K562 (cell line): ENCODE results near the gene MRPL9. TPM values are rescaled to one million over a fixed set of nuclear protein-coding genes. Genes with fewer than 3 reads are reported as not detected.

Experiments used
- ATAC-seq: fragments of 200-7000 bp; cut with Tn5 transposase; 3 replicates; pipeline ENCODE4 v1.9.1; 2020; ENCODE audit warnings: moderate library complexity
- BruUV-seq: library from RNA; stranded (reverse); fragments of 400-500 nt; replicated peaks from 2 replicates; lab custom pipeline; 2021; lab: Mats Ljungman, UMichigan
- CTCF ChIA-PET: fragments of 300-600 bp; formaldehyde crosslinking; extraction: SDS; loops from one replicate; lab custom pipeline; 2021; ENCODE audit warnings: low intra/inter-chr PET ratio; lab: Yijun Ruan, JAX
- POLR2A ChIA-PET: fragments of 300-600, 350-650 bp; sonication (Branson Sonifier 250); formaldehyde crosslinking; extraction: SDS; loops from one replicate; lab custom pipeline; 2021; ENCODE audit warnings: antibody characterized with exemption, inconsistent platforms; lab: Yijun Ruan, JAX
- DNase-seq, 4 experiments: peaks; one replicate each; pipeline versions ENCODE4 v3.0.0 to v3.0.0-alpha.2; 2011 to 2018; ENCODE audit warnings: low spot score in 3 of 4, mixed read lengths in 3 of 4; ENCODE audit errors: extremely low read depth in 1 of 4
- FAIRE-seq: peaks from 2 replicates; lab custom pipeline; 2011; peaks lifted over from hg19 to GRCh38; lab: Jason Lieb, UNC
- H2AFZ ChIP-seq: 2 replicates; pipeline ENCODE4 v1.6.0; 2011; ENCODE audit warnings: low read depth, low read length, control low read depth, inconsistent platforms
- H3K27ac ChIP-seq: fragments of 200-600 bp; 3 replicates; pipeline ENCODE4 v1.8.0; 2011; ENCODE audit warnings: low read depth, mild to moderate bottlenecking, control low read depth, inconsistent platforms, low read length, moderate library complexity, mixed read lengths; ENCODE audit errors: extremely low read depth
- H3K27me3 ChIP-seq, 2 experiments: fragments of 300-600 bp in 1 of 2; 2 replicates in 1 of 2; 3 replicates in 1 of 2; pipeline versions ENCODE4 v1.6.0 to v1.8.0; 2011; ENCODE audit warnings: inconsistent platforms in 2 of 2, low read length in 2 of 2, mild to moderate bottlenecking in 1 of 2, mixed read lengths in 1 of 2, moderate library complexity in 1 of 2; ENCODE audit not compliant: control insufficient read depth in 2 of 2, insufficient read depth in 2 of 2
- H3K36me3 ChIP-seq: fragments of 300-600 bp; 3 replicates; pipeline ENCODE4 v1.8.0; 2011; ENCODE audit warnings: mild to moderate bottlenecking, low read length, inconsistent platforms; ENCODE audit not compliant: control insufficient read depth, insufficient read depth
- H3K4me1 ChIP-seq, 2 experiments: fragments of 200-600 bp in 1 of 2; replicated peaks in 1 of 2; 2 replicates in 1 of 2; 3 replicates in 1 of 2; pipeline versions ENCODE4 v1.5.1 to v1.8.0; 2011; ENCODE audit warnings: inconsistent platforms in 2 of 2, low read length in 2 of 2, mild to moderate bottlenecking in 1 of 2, mixed read lengths in 1 of 2, moderate library complexity in 1 of 2; ENCODE audit not compliant: control insufficient read depth in 2 of 2, insufficient read depth in 2 of 2
- H3K4me2 ChIP-seq: 2 replicates; pipeline ENCODE4 v1.6.1; 2011; ENCODE audit warnings: low read length, control low read depth, inconsistent platforms, mixed read lengths; ENCODE audit not compliant: insufficient read depth
- H3K4me3 ChIP-seq: fragments of 200-600 bp; sonication (generic), shearing (Covaris generic); 2 replicates; pipeline ENCODE4 v1.5.1; 2016; ENCODE audit warnings: control low read depth, inconsistent platforms
- H3K79me2 ChIP-seq: fragments of 200-600 bp; 3 replicates; pipeline ENCODE4 v1.8.0; 2011; ENCODE audit warnings: low read length, inconsistent platforms; ENCODE audit not compliant: control insufficient read depth, insufficient read depth
- H3K9ac ChIP-seq, 2 experiments: 2 replicates each; pipeline versions ENCODE4 v1.6.0 to v1.6.1; 2011; ENCODE audit warnings: low read depth in 2 of 2, low read length in 2 of 2, control low read depth in 1 of 2, inconsistent platforms in 1 of 2, mild to moderate bottlenecking in 1 of 2, mixed read lengths in 1 of 2; ENCODE audit not compliant: insufficient read depth in 1 of 2
- H3K9me1 ChIP-seq: one replicate; pipeline ENCODE4 v1.6.0; 2011; ENCODE audit warnings: inconsistent platforms, mild to moderate bottlenecking, low read length, moderate library complexity; ENCODE audit not compliant: control insufficient read depth, insufficient read depth
- H3K9me3 ChIP-seq: replicated peaks from 2 replicates; pipeline ENCODE4 v1.5.1; 2011; ENCODE audit warnings: low read depth, low read length, inconsistent platforms; ENCODE audit not compliant: control insufficient read depth, insufficient read depth
- H4K20me1 ChIP-seq: replicated peaks from 2 replicates; pipeline ENCODE4 v1.6.1; 2011; ENCODE audit warnings: low read length, inconsistent platforms, mixed read lengths; ENCODE audit not compliant: control insufficient read depth, insufficient read depth
- C11orf30 ChIP-seq: fragments of 450-650 bp; IDR thresholded peaks from 2 replicates; pipeline ENCODE4 v1.6.1; 2016; ENCODE audit warnings: low read depth, mild to moderate bottlenecking
- CREB1 ChIP-seq, 2 experiments: sonication (generic) in 1 of 2; formaldehyde crosslinking in 1 of 2; IDR thresholded peaks; 2 replicates each; pipeline versions ENCODE4 v1.6.1 to v1.8.0; 2012 to 2022; ENCODE audit warnings: inconsistent platforms in 1 of 2, mild to moderate bottlenecking in 1 of 2, missing genetic modification reagents in 1 of 2, moderate library complexity in 1 of 2
- GATA2 ChIP-seq: sonication (generic); formaldehyde crosslinking; IDR thresholded peaks from 2 replicates; pipeline ENCODE4 v1.4.0; 2020; ENCODE audit warnings: mild to moderate bottlenecking, missing genetic modification reagents
- POLR3G ChIP-seq: IDR thresholded peaks from 2 replicates; pipeline ENCODE4 v1.6.1; 2011; ENCODE audit not compliant: insufficient read length, insufficient replicate concordance; ENCODE audit errors: extremely low read depth
- PYGO2 ChIP-seq: fragments of 450-650 bp; IDR thresholded peaks from 2 replicates; pipeline ENCODE4 v1.6.1; 2016; ENCODE audit warnings: mild to moderate bottlenecking, missing genetic modification characterization, moderate library complexity, missing compliant biosample characterization
- SLC30A9 ChIP-seq: fragments of 250-450 bp; sonication (Bioruptor Pico); IDR thresholded peaks from 2 replicates; pipeline ENCODE4 v1.8.0; 2022; ENCODE audit warnings: mild to moderate bottlenecking, moderate library complexity
- ZNF232 ChIP-seq: sonication (generic); formaldehyde crosslinking; IDR thresholded peaks from 2 replicates; pipeline ENCODE4 v1.8.0; 2022; ENCODE audit warnings: mild to moderate bottlenecking, missing genetic modification reagents
- WGBS: fragments of 100-300 bp; shearing (Covaris generic); methylation state at CpG from one replicate; pipeline ENCODE4 v1.1.6; 2016; ENCODE audit warnings: low coverage, mixed read lengths; ENCODE audit not compliant: insufficient coverage; ENCODE audit errors: missing lambda C conversion rate; 5-methylcytosine and 5-hydroxymethylcytosine counted together
- in situ Hi-C: fragments of 300-500 bp; cut with MboI; formaldehyde crosslinking; loops from 4 replicates; pipeline ENCODE4 v1.15.0; 2018; ENCODE audit warnings: inconsistent platforms, mixed read lengths
- intact Hi-C: fragments of 100-400 bp; cut with micrococcal nuclease; formaldehyde crosslinking; loops from 2 replicates; pipeline ENCODE4 v1.14.2; 2022
- polyA plus RNA-seq, 8 experiments: library from polyadenylated mRNA; depleted of rRNA in 4 of 8; stranded (reverse) in 5 of 8; unstranded in 3 of 8; fragments of >200 nt; fragmentation: Nextera tagmentation in 2 of 8; fragmentation: Illumina TruSeq in 1 of 8; extraction: Ambion mirVana in 2 of 8; extraction: Trizol in 1 of 8; gene quantifications; 2 replicates each; pipeline versions ENCODE4 v1.2.1 to v1.2.3, GENCODE V29; 2011 to 2014; ENCODE audit warnings: inconsistent platforms in 1 of 8, missing spikeins in 1 of 8
- total RNA-seq, 7 experiments: library from RNA; depleted of rRNA in 6 of 7; stranded (reverse); fragments of >200 nt in 6 of 7; fragmentation: Illumina TruSeq in 2 of 7; extraction: Trizol in 2 of 7; gene quantifications; 2 replicates each; pipeline versions ENCODE4 v1.2.1 to v1.2.3, GENCODE V29; 2011 to 2021; ENCODE audit warnings: low replicate concordance in 1 of 7
- TF ChIP-seq, protein P1 (sequence below): fragments of 250-450 bp; sonication (Bioruptor Pico); IDR thresholded peaks from 2 replicates; pipeline ENCODE4 v1.4.0; 2020

MRPL9 gene
- total and polyA plus RNA-seq, 9 of the 15 experiments (the other 6 are each of a cell fraction or from before 2014, with no cell fraction given): 38.0 to 162 (median 111) TPM

DNA sequence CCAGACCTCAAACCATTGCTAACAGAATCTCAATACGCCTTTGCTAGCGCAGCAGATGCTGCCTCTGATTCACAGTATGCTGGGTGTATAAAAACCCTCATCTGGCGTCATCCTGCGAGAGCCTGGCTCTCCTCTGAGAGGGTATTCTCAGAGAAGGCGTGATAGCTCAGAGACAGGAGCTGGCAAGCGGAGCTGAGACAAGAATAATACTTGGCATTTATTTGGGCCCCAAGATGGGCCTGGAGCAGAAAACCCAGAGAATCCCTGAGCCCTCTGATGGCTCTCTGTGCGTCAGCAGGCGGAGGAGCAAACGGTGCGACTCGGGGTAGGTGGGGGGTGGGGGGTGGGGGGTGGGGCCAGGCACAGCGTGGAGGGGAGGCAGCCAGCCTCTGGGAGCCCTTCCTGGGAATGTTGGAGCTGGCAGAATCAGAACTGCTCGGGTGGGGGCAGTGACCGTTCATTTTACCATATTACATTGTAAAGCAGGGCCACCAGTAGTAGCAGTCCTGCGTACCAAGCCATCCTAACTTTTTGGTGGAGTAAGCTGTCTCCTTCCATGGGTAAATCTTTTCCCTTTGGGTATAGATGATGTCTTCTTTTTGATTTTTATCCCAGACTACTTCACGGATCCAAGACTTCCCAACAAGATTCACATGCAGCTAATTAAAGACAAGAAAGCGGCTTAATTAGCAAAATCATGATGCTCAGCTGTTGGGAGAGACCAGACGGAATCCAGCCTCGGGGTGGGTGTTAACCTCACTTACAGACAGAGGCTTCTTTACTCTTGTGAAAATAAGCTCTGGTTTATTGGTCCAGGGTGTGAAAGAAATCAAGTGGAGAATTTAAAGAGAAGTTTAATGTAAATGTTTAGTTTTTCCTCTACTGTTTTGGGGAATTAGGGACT lies 34.9 kb downstream of the MRPL9 start:
- CTCF ChIA-PET: no interaction called here
- TF ChIP-seq C11orf30: no peak
- TF ChIP-seq GATA2 (CRISPR knock-in tag): no peak

DNA sequence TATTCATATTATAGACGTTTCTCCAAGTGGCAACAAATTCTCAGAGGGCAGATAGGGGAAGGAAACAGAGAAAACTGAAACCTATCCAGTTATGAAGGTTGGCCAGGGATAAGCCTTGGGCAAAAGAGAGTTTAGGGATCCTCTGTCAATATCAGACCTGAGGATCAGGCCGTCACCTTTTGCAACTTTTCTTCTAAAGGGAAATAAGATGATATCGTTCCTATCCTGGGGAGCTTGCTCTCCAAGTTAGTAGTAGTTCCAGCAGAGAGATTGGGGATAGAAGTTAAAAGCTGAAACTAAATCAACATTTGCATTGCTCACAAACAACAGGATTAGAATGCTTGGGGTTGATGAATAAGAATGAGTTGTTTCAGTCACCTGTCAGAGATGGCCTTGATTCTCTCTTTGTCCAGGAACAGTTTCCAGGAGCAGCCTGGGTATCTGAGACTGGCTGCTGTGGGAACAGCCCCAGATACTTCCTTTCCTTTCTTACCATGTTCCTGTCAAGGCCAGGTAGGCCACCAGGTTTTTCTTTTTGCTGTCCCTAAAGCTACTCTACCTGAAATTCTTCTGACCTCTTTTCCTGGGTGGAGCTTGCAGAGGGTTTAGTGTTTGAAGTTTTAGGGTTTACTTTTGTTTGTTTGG lies 39.4 kb downstream of the MRPL9 start:
- peaks cover 45 to 53% of the 10 kb centered on the region in 2 experiments for H3K27me3 ChIP-seq
- no peak overlapping the region for H3K4me3 ChIP-seq
- ChIA-PET CTCF (no interaction called here), POLR2A (interaction anchor here (0.6 to 0.9 kb wide), 5 partner anchors 14 to 130 kb away, joined by 3 to 5 read pairs (median 4); no protein-coding TSS in a partner anchor)
- in situ Hi-C loops (no loop called here), intact Hi-C loops (no loop called here)
- no peak for ATAC-seq
- no peaks in the 10 kb centered on the region for H3K9me1 ChIP-seq
- DNase-seq: no peak
- WGBS: 0% methylated on average over 3 of the region's 3 CpGs
- no peak overlapping the region for H3K27ac ChIP-seq
- H3K4me1 ChIP-seq: peaks cover 0 to 4% of the 10 kb centered on the region in 2 experiments; a peak in 3 of 5 replicates
- H3K36me3 ChIP-seq: no peaks in the 10 kb centered on the region
- H4K20me1 ChIP-seq: no peaks in the 10 kb centered on the region
- H3K9ac ChIP-seq: no peak overlapping the region
- no peak for TF ChIP-seq ZNF232 (CRISPR knock-in tag)
- TF ChIP-seq PYGO2: no peak
- TF ChIP-seq POLR3G: no peak
- TF ChIP-seq SLC30A9 (CRISPR knock-in tag): no peak
- TF ChIP-seq CREB1 (IDR thresholded peaks at IDR 0.05): no peak
- no peak for TF ChIP-seq CREB1 (CRISPR knock-in tag; IDR thresholded peaks at IDR 0.05)
- TF ChIP-seq, protein P1, sequence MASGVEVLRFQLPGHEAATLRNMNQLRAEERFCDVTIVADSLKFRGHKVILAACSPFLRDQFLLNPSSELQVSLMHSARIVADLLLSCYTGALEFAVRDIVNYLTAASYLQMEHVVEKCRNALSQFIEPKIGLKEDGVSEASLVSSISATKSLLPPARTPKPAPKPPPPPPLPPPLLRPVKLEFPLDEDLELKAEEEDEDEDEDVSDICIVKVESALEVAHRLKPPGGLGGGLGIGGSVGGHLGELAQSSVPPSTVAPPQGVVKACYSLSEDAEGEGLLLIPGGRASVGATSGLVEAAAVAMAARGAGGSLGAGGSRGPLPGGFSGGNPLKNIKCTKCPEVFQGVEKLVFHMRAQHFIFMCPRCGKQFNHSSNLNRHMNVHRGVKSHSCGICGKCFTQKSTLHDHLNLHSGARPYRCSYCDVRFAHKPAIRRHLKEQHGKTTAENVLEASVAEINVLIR (CRISPR knock-in tag): no peak
- no peak for FAIRE-seq
- no peaks in the 10 kb centered on the region for H3K79me2 ChIP-seq
- no peak overlapping the region for H2AFZ ChIP-seq
- BruUV-seq: no TSS peak
- H3K9me3 ChIP-seq: no peaks in the 10 kb centered on the region
- no peak overlapping the region for H3K4me2 ChIP-seq

More for the DNA sequence above, 34.9 kb downstream of the MRPL9 start:
- Histone ChIP-seq H3K9ac (no peak overlapping the region), H3K27ac (no peak overlapping the region), H2AFZ (no peak overlapping the region), H3K4me3 (no peak overlapping the region), H3K9me1 (no peaks in the 10 kb centered on the region), H3K79me2 (no peaks in the 10 kb centered on the region), H3K27me3 (peaks cover 68 to 78% of the 10 kb centered on the region in 2 experiments), H3K4me2 (no peak overlapping the region), H3K36me3 (no peaks in the 10 kb centered on the region), H3K9me3 (0 out of 2 replicates have a peak, but pooled peaks cover 2% of the 10 kb centered on the region), H3K4me1 (no peaks in the 10 kb centered on the region), H4K20me1 (no peaks in the 10 kb centered on the region)
- FAIRE-seq: no peak
- in situ Hi-C loops: no loop called here
- POLR2A ChIA-PET: interaction anchor here (0.7 to 2.6 kb wide), 2 partner anchors 11 to 13 kb away, joined by 3 to 7 read pairs; no protein-coding TSS in a partner anchor
- no peak for ATAC-seq
- no TSS peak for BruUV-seq
- intact Hi-C loops: no loop called here
- WGBS: 3% methylated on average over 19 of the region's 19 CpGs
- no peak for DNase-seq
